Vagina (tissue), 2 donors: Measurements from ENCODE around the gene JAM3.
"Not testable (repeated sequence)": the region's sequence is repeated elsewhere in the genome, so short reads cannot be mapped to it uniquely, and the experiment has no call there.

ENCODE experiments used
- POLR2A ChIP-seq, 2 donors: fragments of 450-650 bp; IDR thresholded peaks; one replicate each; pipeline ENCODE4 v1.6.1; 2017; ENCODE audit warnings: antibody characterized with exemption in 2 of 2, mild to moderate bottlenecking in 2 of 2, moderate library complexity in 2 of 2
- POLR2AphosphoS5 ChIP-seq, 2 donors: sonication (generic); formaldehyde crosslinking; IDR thresholded peaks; one replicate each; pipeline ENCODE4 v1.9.0; 2017; ENCODE audit warnings: antibody characterized with exemption in 2 of 2, mild to moderate bottlenecking in 2 of 2, low read depth in 1 of 2; ENCODE audit not compliant: insufficient read depth in 1 of 2
- TF ChIP-seq, protein P1 (sequence below), 3 experiments: fragments of 450-650 bp in 2 of 3; fragments of 200-600 bp in 1 of 3; sonication (generic) in 1 of 3; IDR thresholded peaks; one replicate each; pipeline ENCODE4 v1.5.1; 2017 to 2019; ENCODE audit warnings: antibody characterized with exemption in 3 of 3, mild to moderate bottlenecking in 2 of 3, moderate library complexity in 2 of 3

DNA sequence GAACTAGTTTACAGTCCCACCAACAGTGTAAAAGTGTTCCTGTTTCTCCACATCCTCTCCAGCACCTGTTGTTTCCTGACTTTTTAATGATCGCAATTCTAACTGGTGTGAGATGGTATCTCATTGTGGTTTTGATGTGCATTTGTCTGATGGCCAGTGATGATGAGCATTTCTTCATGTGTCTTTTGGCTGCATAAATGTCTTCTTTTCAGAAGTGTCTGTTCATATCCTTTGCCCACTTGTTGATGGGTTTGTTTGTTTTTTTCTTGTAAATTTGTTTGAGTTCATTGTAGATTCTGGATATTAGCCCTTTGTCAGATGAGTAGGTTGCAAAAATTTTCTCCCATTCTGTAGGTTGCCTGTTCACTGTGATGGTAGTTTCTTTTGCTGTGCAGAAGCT, 44.9 kb downstream of the JAM3 start:
- not testable (repeated sequence) for TF ChIP-seq POLR2A (IDR thresholded peaks at IDR 0.05); POLR2AphosphoS5 (IDR thresholded peaks at IDR 0.05; ENCODE audit: insufficient read depth in 1 of 2, low read depth in 1 of 2)
- TF ChIP-seq, protein P1, sequence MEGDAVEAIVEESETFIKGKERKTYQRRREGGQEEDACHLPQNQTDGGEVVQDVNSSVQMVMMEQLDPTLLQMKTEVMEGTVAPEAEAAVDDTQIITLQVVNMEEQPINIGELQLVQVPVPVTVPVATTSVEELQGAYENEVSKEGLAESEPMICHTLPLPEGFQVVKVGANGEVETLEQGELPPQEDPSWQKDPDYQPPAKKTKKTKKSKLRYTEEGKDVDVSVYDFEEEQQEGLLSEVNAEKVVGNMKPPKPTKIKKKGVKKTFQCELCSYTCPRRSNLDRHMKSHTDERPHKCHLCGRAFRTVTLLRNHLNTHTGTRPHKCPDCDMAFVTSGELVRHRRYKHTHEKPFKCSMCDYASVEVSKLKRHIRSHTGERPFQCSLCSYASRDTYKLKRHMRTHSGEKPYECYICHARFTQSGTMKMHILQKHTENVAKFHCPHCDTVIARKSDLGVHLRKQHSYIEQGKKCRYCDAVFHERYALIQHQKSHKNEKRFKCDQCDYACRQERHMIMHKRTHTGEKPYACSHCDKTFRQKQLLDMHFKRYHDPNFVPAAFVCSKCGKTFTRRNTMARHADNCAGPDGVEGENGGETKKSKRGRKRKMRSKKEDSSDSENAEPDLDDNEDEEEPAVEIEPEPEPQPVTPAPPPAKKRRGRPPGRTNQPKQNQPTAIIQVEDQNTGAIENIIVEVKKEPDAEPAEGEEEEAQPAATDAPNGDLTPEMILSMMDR (IDR thresholded peaks at IDR 0.05) = not testable (repeated sequence)
